Hepatocyte (in vitro differentiated cells): Measurements from ENCODE around the gene MAPRE3. TPM values are rescaled to one million over a fixed set of nuclear protein-coding genes. Genes with fewer than 3 reads are reported as not detected.

Experiments
- DNase-seq: peaks from one replicate; pipeline ENCODE4 v3.0.0-alpha.2; 2016; ENCODE audit warnings: low spot score
- H2AFZ ChIP-seq: fragments of 200-600 bp; sonication (generic); 2 replicates; pipeline ENCODE4 v1.6.0; 2016; ENCODE audit warnings: antibody characterized with exemption, mild to moderate bottlenecking
- H3K27ac ChIP-seq: fragments of 200-600 bp; sonication (generic); 2 replicates; pipeline ENCODE4 v1.5.1; 2016; ENCODE audit warnings: mild to moderate bottlenecking
- H3K27me3 ChIP-seq: fragments of 200-600 bp; sonication (generic); 2 replicates; pipeline ENCODE4 v1.6.1; 2016
- H3K36me3 ChIP-seq: fragments of 200-600 bp; sonication (generic); replicated peaks from 2 replicates; pipeline ENCODE4 v1.5.1; 2016; ENCODE audit warnings: low read depth; ENCODE audit not compliant: insufficient read depth
- H3K4me1 ChIP-seq: fragments of 200-600 bp; sonication (generic); 2 replicates; pipeline ENCODE4 v1.5.1; 2016; ENCODE audit warnings: mild to moderate bottlenecking, moderate library complexity; ENCODE audit not compliant: insufficient read depth
- H3K4me2 ChIP-seq: fragments of 200-600 bp; sonication (generic); 2 replicates; pipeline ENCODE4 v1.6.0; 2016
- H3K4me3 ChIP-seq: fragments of 200-600 bp; sonication (generic); 2 replicates; pipeline ENCODE4 v1.5.1; 2016; ENCODE audit warnings: mild to moderate bottlenecking
- H3K79me2 ChIP-seq: fragments of 200-600 bp; sonication (generic); 2 replicates; pipeline ENCODE4 v1.6.0; 2017; ENCODE audit warnings: mild to moderate bottlenecking
- H3K9me2 ChIP-seq: fragments of 200-600 bp; sonication (generic); replicated peaks from 2 replicates; pipeline ENCODE4 v1.6.0; 2017; ENCODE audit warnings: mild to moderate bottlenecking; ENCODE audit not compliant: insufficient read depth
- H3K9me3 ChIP-seq: fragments of 200-600 bp; sonication (generic); 2 replicates; pipeline ENCODE4 v1.5.1; 2016; ENCODE audit warnings: low read depth, mild to moderate bottlenecking
- H4K20me1 ChIP-seq: fragments of 200-600 bp; sonication (generic); 2 replicates; pipeline ENCODE4 v1.6.0; 2016; ENCODE audit warnings: mild to moderate bottlenecking; ENCODE audit not compliant: insufficient read depth, poor library complexity, severe bottlenecking
- CTCF ChIP-seq: fragments of 200-600 bp; sonication (generic); IDR thresholded peaks from 2 replicates; pipeline ENCODE4 v1.5.1; 2016; ENCODE audit warnings: antibody characterized with exemption, mild to moderate bottlenecking; ENCODE audit not compliant: poor library complexity
- EZH2 ChIP-seq: fragments of 200-600 bp; sonication (generic); IDR thresholded peaks from 2 replicates; pipeline ENCODE4 v1.6.1; 2016; ENCODE audit warnings: antibody characterized with exemption, mild to moderate bottlenecking, borderline replicate concordance
- EZH2phosphoT487 ChIP-seq: fragments of 200-600 bp; sonication (generic); IDR thresholded peaks from one replicate; pipeline ENCODE4 v1.6.1; 2018; ENCODE audit warnings: antibody characterized with exemption, mild to moderate bottlenecking, low read depth, moderate library complexity; ENCODE audit not compliant: unreplicated experiment, severe bottlenecking
- WGBS: methylation state at CpG from one replicate; pipeline ENCODE4 v1.1.6; 2016; ENCODE audit warnings: low lambda C conversion rate; ENCODE audit errors: missing lambda C conversion rate; 5-methylcytosine and 5-hydroxymethylcytosine counted together
- polyA plus RNA-seq: library from polyadenylated mRNA; unstranded; fragments of >200 nt; fragmentation: Nextera tagmentation; extraction: Ambion mirVana; gene quantifications from 2 replicates; pipeline ENCODE4 v1.2.1, GENCODE V29; 2016
- total RNA-seq: library from RNA; depleted of rRNA; stranded (reverse); fragments of >200 nt; gene quantifications from 2 replicates; pipeline ENCODE4 v1.2.3, GENCODE V29; 2014

MAPRE3 gene
- total and polyA plus RNA-seq, 2 experiments from 2014 or later: 8.6 to 23.6 TPM

- H4K20me1 ChIP-seq: no peaks in the 10 kb centered on the region
- H3K4me3 ChIP-seq: no peak overlapping the region
- 92% methylated on average over 2 of the region's 2 CpGs for WGBS
- H3K4me2 ChIP-seq: no peak overlapping the region
- no peaks in the 10 kb centered on the region for H3K36me3 ChIP-seq
- no peak overlapping the region for H3K27ac ChIP-seq
- no peaks in the 10 kb centered on the region for H3K27me3 ChIP-seq
- TF ChIP-seq EZH2phosphoT487 (no peak), EZH2 (no peak), CTCF (no peak)
- H3K4me1 ChIP-seq: peaks cover 2% of the 10 kb centered on the region
- no peaks in the 10 kb centered on the region for H3K9me2 ChIP-seq
- DNase-seq: no peak
- no peak overlapping the region for H2AFZ ChIP-seq
- H3K9me3 ChIP-seq: no peaks in the 10 kb centered on the region
- peaks cover 31% of the 10 kb centered on the region for H3K79me2 ChIP-seq
These were observed 6.6 kb downstream of the MAPRE3 start for GRCh38 chr2:26977012-26977411.

- Histone ChIP-seq H3K4me3 (no peak overlapping the region), H3K79me2 (peaks cover 28% of the 10 kb centered on the region), H3K9me2 (no peaks in the 10 kb centered on the region), H3K9me3 (no peaks in the 10 kb centered on the region), H3K36me3 (no peaks in the 10 kb centered on the region), H3K4me1 (peaks cover 5% of the 10 kb centered on the region), H3K27me3 (no peaks in the 10 kb centered on the region), H2AFZ (no peak overlapping the region), H3K27ac (no peak overlapping the region), H4K20me1 (no peaks in the 10 kb centered on the region), H3K4me2 (no peak overlapping the region)
- 49% methylated on average over 4 of the region's 4 CpGs for WGBS
- peak; percentile 56 for DNase-seq
- TF ChIP-seq EZH2phosphoT487: no peak
These were observed 7.7 kb downstream of the MAPRE3 start for GRCh38 chr2:26978061-26978596.

GRCh38 chr2:26979741-26980140, 9.3 kb downstream of the MAPRE3 start:
- peaks cover 5% of the 10 kb centered on the region for H3K4me1 ChIP-seq
- 65% methylated on average over 2 of the region's 2 CpGs for WGBS
- no peak overlapping the region for H3K4me3 ChIP-seq
- peaks cover 32% of the 10 kb centered on the region for H3K79me2 ChIP-seq
- no peaks in the 10 kb centered on the region for H3K9me2 ChIP-seq
- no peaks in the 10 kb centered on the region for H3K27me3 ChIP-seq
- H3K9me3 ChIP-seq: no peaks in the 10 kb centered on the region
- no peak for DNase-seq
- no peak overlapping the region for H2AFZ ChIP-seq
- no peak overlapping the region for H3K27ac ChIP-seq
- TF ChIP-seq EZH2 (no peak), EZH2phosphoT487 (no peak), CTCF (no peak)
- no peaks in the 10 kb centered on the region for H4K20me1 ChIP-seq
- no peak overlapping the region for H3K4me2 ChIP-seq
- no peaks in the 10 kb centered on the region for H3K36me3 ChIP-seq

GRCh38 chr2:26980971-26981370, 10.5 kb downstream of the MAPRE3 start:
- no peak overlapping the region for H2AFZ ChIP-seq
- no peaks in the 10 kb centered on the region for H4K20me1 ChIP-seq
- TF ChIP-seq CTCF (no peak), EZH2 (no peak), EZH2phosphoT487 (no peak)
- no peak overlapping the region for H3K4me3 ChIP-seq
- H3K36me3 ChIP-seq: no peaks in the 10 kb centered on the region
- H3K9me3 ChIP-seq: no peaks in the 10 kb centered on the region
- 95% methylated on average over 2 of the region's 2 CpGs for WGBS
- H3K79me2 ChIP-seq: peaks cover 27% of the 10 kb centered on the region
- no peaks in the 10 kb centered on the region for H3K9me2 ChIP-seq
- no peaks in the 10 kb centered on the region for H3K27me3 ChIP-seq
- DNase-seq: no peak
- no peak overlapping the region for H3K27ac ChIP-seq
- H3K4me1 ChIP-seq: peaks cover 5% of the 10 kb centered on the region
- no peak overlapping the region for H3K4me2 ChIP-seq
